Loucy (cell line): ENCODE measurements around the gene HBS1L.

Experiments used
- EZH2phosphoT487 ChIP-seq: fragments of 200-600 bp; IDR thresholded peaks from 2 replicates; pipeline ENCODE4 v1.6.1; 2018; ENCODE audit warnings: antibody characterized with exemption, mild to moderate bottlenecking, moderate library complexity, borderline replicate concordance
- TF ChIP-seq, protein P1 (sequence below): fragments of 200-600 bp; sonication (generic); conservative IDR thresholded peaks from 2 replicates; pipeline ENCODE4 v1.5.1; 2014; ENCODE audit warnings: mild to moderate bottlenecking, antibody characterized with exemption, low read length

DNA sequence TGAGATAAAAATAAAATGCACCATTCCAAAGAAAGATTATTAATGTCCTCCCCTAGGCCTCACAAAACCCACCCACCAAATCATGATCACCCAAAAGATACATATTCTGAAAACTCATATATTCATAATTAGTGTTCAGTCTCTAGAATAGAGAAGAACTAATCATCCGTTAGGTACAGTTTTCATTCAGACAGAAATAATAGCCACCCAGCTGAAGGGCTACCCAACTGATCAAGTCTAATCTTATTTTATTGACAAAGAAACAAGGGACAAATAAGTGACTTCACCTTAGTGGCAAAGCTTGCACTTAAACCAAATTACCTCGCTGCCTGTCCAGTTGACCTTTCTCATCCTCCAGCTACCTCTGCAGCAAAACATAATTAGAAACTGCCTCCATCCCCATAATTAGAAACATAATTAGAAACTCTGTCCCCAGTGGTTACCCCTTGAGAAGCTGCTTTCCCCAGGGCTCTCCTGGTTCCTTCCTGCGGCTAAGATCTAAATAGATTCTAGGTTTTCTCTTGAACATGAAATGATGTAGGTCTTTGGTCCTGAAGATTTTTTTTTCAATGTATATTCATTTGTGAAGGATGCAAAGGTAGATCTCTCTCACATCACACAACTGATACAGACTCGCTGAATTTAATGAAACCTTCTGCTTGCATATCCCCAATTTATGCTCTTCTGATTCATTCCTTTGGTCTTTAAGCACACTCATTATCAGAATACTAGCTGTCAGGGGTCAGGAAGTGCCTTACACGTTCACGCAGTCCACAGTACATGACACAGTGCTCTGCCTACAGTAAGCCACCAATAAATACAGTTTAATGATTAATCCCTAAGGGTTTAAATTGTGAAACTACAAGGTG is 46.3 kb downstream of the HBS1L start:
- TF ChIP-seq EZH2phosphoT487 = no peak
- TF ChIP-seq, protein P1, sequence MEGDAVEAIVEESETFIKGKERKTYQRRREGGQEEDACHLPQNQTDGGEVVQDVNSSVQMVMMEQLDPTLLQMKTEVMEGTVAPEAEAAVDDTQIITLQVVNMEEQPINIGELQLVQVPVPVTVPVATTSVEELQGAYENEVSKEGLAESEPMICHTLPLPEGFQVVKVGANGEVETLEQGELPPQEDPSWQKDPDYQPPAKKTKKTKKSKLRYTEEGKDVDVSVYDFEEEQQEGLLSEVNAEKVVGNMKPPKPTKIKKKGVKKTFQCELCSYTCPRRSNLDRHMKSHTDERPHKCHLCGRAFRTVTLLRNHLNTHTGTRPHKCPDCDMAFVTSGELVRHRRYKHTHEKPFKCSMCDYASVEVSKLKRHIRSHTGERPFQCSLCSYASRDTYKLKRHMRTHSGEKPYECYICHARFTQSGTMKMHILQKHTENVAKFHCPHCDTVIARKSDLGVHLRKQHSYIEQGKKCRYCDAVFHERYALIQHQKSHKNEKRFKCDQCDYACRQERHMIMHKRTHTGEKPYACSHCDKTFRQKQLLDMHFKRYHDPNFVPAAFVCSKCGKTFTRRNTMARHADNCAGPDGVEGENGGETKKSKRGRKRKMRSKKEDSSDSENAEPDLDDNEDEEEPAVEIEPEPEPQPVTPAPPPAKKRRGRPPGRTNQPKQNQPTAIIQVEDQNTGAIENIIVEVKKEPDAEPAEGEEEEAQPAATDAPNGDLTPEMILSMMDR = no peak
